ENCODE measurements around the gene ARID3B.

DNA sequence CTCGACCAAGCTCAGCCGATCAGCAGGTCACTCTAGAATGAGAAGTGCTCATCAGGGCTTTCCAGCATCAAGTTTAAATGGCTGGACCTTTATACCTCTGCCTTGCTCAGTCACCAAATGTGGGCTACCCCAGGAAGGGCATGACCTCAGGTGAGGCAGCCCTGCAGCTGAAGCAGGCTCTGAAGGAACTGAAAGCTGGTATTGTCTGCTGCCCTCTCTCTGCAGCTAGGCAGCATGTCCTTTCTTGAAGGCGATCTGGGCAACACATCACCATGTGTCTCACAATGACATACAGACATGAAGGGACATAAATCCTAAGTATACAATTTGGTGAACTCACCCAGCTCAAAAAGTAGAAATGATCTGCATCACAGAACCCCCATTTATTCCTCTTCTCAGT, 38.7 kb upstream of the ARID3B start:
- TF ChIP-seq POLR2AphosphoS5 (IDR thresholded peaks at IDR 0.05; ENCODE audit: low read depth, low read length), result no peak
- TF ChIP-seq, protein P1, sequence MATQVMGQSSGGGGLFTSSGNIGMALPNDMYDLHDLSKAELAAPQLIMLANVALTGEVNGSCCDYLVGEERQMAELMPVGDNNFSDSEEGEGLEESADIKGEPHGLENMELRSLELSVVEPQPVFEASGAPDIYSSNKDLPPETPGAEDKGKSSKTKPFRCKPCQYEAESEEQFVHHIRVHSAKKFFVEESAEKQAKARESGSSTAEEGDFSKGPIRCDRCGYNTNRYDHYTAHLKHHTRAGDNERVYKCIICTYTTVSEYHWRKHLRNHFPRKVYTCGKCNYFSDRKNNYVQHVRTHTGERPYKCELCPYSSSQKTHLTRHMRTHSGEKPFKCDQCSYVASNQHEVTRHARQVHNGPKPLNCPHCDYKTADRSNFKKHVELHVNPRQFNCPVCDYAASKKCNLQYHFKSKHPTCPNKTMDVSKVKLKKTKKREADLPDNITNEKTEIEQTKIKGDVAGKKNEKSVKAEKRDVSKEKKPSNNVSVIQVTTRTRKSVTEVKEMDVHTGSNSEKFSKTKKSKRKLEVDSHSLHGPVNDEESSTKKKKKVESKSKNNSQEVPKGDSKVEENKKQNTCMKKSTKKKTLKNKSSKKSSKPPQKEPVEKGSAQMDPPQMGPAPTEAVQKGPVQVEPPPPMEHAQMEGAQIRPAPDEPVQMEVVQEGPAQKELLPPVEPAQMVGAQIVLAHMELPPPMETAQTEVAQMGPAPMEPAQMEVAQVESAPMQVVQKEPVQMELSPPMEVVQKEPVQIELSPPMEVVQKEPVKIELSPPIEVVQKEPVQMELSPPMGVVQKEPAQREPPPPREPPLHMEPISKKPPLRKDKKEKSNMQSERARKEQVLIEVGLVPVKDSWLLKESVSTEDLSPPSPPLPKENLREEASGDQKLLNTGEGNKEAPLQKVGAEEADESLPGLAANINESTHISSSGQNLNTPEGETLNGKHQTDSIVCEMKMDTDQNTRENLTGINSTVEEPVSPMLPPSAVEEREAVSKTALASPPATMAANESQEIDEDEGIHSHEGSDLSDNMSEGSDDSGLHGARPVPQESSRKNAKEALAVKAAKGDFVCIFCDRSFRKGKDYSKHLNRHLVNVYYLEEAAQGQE (IDR thresholded peaks at IDR 0.05; ENCODE audit: insufficient read depth in 1 of 2, low read depth in 2 of 2, low read length in 2 of 2), result no peak
- no peak for TF ChIP-seq TAF1 (IDR thresholded peaks at IDR 0.05; ENCODE audit: borderline replicate concordance, insufficient read depth, low read length)
